Ishikawa (cell line): Measurements from ENCODE around the gene WWOX.

Source experiments
- CEBPB ChIP-seq: IDR thresholded peaks from 2 replicates; pipeline ENCODE4 v1.6.1; 2012
- EP300 ChIP-seq: IDR thresholded peaks from 2 replicates; pipeline ENCODE4 v1.6.1; 2012; ENCODE audit warnings: borderline replicate concordance
- RAD21 ChIP-seq: IDR thresholded peaks from 2 replicates; pipeline ENCODE4 v1.6.1; 2012; ENCODE audit warnings: low read depth
- TAF1 ChIP-seq: IDR thresholded peaks from 2 replicates; pipeline ENCODE4 v1.6.1; 2012; ENCODE audit warnings: low read depth, mild to moderate bottlenecking
- TCF12 ChIP-seq: IDR thresholded peaks from 2 replicates; pipeline ENCODE4 v1.6.1; 2012; ENCODE audit warnings: low read depth
- TEAD4 ChIP-seq: IDR thresholded peaks from 2 replicates; pipeline ENCODE4 v1.6.1; 2012
- ZBTB7A ChIP-seq: IDR thresholded peaks from 2 replicates; pipeline ENCODE4 v1.6.1; 2012; ENCODE audit warnings: low read depth
- TF ChIP-seq, protein P1 (sequence below): IDR thresholded peaks from 2 replicates; pipeline ENCODE4 v1.6.1; 2012

DNA sequence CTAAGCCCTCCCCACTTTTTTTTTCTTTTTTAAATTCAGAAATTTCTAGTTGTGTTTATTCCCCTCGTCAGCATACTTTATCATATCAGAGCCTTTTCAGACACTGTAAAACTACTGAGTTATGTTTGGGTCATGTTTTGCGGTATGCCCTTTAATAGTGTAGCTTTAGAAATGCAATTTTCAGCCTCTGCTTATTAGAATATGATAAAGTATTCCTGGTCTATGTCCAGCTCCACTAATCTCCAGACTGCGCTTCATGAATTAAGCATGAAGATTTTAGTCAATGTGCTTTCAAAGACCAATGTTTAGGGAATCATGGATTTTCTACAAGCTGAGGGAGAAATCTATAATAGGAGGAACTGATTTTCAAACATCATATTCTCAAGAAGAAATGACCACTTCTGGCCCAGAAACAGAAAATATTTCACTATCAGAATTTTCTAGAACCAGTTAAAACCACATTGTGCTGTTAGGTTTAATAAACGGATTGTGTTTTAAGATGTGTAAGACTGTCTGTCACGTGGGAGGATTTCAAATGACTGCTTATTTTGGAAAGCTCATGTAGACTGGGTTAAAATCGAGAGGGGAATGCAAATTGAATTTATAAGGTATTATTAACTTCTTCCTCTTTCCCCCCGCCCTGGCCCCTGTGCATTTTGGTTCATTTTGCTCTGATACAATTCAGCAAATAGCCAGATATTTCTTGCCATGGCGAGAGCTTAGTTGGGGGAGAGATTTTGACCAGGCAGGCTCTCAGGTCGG is 498.5 kb downstream of the WWOX start:
- no peak for TF ChIP-seq CEBPB
- TF ChIP-seq, protein P1, sequence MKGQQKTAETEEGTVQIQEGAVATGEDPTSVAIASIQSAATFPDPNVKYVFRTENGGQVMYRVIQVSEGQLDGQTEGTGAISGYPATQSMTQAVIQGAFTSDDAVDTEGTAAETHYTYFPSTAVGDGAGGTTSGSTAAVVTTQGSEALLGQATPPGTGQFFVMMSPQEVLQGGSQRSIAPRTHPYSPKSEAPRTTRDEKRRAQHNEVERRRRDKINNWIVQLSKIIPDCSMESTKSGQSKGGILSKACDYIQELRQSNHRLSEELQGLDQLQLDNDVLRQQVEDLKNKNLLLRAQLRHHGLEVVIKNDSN = no peak
- TF ChIP-seq TAF1 = no peak
- TF ChIP-seq TEAD4 = no peak
- no peak for TF ChIP-seq EP300
- TF ChIP-seq TCF12 = no peak
- no peak for TF ChIP-seq RAD21
- no peak for TF ChIP-seq ZBTB7A
